Left lobe of liver (tissue), 2 donors: ENCODE measurements around the gene RFLNA. TPM values are rescaled to one million over a fixed set of nuclear protein-coding genes. Genes with fewer than 3 reads are reported as not detected.
"Not testable (repeated sequence)": the region's sequence is repeated elsewhere in the genome, so short reads cannot be mapped to it uniquely, and the experiment has no call there.

Source experiments
- ATAC-seq: fragments of 200-7000 bp; cut with Tn5 transposase; one replicate; pipeline ENCODE4 v1.9.1; 2020; ENCODE audit warnings: mild to moderate bottlenecking, moderate library complexity
- DNase-seq: peaks from one replicate; pipeline ENCODE4 v3.0.0-alpha.2; 2020; ENCODE audit warnings: low spot score
- total RNA-seq: library from RNA; stranded (reverse); gene quantifications from one replicate; pipeline ENCODE4 v1.2.1, GENCODE V29; 2021
- donor health status: DM: no; HTN: no; CAD: no; lungs with moderate emphysema.
- donor health status: DM: no; HTN: yes; CAD: no.

The RFLNA gene
- total RNA-seq, 1 donor from 2014 or later = not detected

GRCh38 chr12:124282287-124282686 lies 12.6 kb upstream of the RFLNA start:
- ATAC-seq = no peak

GRCh38 chr12:124283326-124283725 lies 11.6 kb upstream of the RFLNA start:
- no peak for DNase-seq
- no peak for ATAC-seq

More at GRCh38 chr12:124282287-124282686, 12.6 kb upstream of the RFLNA start:
- DNase-seq = no peak

GRCh38 chr12:124284368-124284767 lies 10.5 kb upstream of the RFLNA start:
- ATAC-seq (no peak), DNase-seq (no peak)

DNA sequence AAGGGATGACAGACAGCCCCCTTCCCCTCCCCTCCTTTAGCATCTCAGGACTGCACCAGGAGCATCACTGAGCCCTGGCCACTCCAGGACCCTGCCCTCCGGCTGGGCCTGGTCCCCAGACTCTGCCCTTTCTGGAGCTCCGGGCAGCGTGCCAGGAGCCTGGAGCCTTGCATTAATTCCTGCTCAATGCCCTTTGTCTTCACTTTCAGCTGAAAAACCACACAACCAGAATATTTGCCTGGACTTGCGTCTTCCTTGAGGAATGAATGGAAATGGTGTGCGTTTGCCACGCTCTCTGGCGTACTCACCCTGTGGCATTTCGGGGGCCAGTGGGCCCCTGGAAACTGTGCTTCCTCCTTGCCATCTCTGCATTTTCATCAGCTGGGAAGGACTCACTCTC lies 8.5 kb upstream of the RFLNA start:
- DNase-seq = no peak
- no peak for ATAC-seq

GRCh38 chr12:124286971-124287370 lies 7.9 kb upstream of the RFLNA start:
- no peak for DNase-seq
- ATAC-seq = no peak

GRCh38 chr12:124289634-124290600 lies 5.0 kb upstream of the RFLNA start:
- ATAC-seq = no peak
- no peak for DNase-seq

GRCh38 chr12:124292385-124292784 lies 2.5 kb upstream of the RFLNA start:
- DNase-seq (no peak), ATAC-seq (no peak)

DNA sequence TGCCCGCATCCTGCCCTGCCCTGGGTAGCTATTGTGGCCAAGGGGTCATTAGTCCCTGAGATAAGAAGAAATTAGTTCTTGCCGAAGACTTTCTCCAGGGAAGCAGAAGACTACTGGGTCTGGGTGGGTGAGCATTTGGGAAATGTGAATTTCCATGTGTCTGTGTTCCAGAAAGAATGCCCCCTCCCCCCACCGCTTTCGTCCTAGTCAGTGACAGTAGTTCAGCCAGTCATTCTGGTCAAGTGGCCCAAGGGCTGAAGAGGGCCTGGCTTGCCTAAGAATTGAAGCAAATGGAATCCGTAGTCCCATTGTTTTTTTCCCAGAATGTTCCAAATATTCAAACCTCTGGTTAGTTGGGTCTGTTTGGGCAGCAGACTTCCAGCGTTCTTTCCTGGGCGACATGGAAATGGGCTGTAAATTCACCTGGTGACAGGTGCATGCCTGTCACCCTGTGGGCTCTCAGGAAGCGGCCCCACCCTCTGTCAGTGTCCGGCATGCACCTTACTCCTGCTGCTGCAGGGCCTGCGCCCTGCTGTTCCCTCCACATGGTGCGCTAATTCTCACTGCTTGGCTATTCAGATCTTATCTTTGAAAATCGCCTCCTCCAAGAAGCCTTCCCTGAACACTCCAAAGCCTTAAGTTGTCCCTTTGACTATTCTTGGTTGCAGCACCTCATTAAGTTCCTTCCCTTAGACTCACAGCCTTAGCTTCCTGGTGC lies 1.4 kb upstream of the RFLNA start:
- ATAC-seq = no peak
- DNase-seq = no peak

DNA sequence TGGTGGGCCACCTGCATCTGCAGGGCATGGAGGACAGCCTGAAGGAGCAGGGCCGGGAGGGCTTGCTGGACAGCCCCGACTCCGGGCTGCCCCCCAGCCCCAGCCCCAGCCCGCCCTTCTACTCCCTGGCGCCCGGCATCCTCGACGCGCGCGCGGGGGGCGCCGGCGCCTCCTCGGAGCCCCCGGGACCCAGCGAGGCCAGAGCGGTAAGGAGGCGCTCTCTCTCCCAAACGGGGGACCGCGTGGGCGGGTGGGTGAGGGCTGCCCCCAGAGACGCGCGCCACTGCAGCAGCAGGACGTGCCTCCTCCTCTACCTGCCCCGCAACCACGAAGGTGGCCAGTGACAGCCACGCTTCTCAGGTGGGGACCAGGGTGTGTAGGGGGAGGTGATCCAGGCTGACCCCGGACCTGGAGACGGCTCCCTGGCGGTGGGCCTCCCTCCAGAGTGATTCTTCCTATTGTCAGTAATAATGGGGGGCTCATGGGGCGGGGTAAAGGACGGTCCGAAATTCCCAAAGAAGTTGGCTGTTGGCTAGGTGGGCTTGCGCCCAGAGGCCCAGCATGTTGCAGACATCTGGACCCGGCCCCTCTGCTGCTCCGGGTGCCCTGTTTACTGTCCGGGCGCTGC lies 652 bp downstream of the RFLNA start:
- no peak for DNase-seq
- no peak for ATAC-seq

GRCh38 chr12:124296295-124296915 lies 1.5 kb downstream of the RFLNA start:
- DNase-seq (no peak), ATAC-seq (no peak)

DNA sequence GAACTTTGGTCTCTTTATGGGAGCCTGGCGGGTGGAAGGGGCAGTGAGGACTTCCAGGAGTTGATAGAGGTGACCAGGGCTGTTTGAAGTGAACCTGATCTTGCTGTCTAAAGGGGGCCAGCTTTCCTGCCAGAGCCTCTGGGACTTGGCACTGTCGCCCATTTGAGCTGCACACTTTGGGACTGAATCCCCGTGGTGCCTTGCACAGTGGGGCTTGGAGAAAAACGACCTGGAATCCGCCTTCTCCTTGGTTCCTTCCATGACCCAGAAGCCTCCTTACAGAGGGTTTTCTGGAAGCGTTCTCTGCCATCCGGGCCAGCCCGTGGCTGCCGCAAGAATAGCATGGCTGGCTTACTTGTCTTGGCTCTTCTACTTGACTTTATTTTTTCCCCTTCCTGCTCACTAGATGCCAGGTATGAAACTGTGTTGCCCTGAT lies 2.0 kb downstream of the RFLNA start:
- peak; percentile 44 for ATAC-seq

GRCh38 chr12:124297389-124297788 lies 2.5 kb downstream of the RFLNA start:
- ATAC-seq (no peak), DNase-seq (no peak)

More for the DNA sequence above, 2.0 kb downstream of the RFLNA start:
- DNase-seq = no peak

- DNase-seq (no peak), ATAC-seq (no peak)
These were observed 3.0 kb downstream of the RFLNA start for GRCh38 chr12:124297856-124298255.

GRCh38 chr12:124298685-124299410 lies 4.0 kb downstream of the RFLNA start:
- DNase-seq (no peak), ATAC-seq (no peak)

GRCh38 chr12:124299628-124300388 lies 4.9 kb downstream of the RFLNA start:
- DNase-seq (no peak), ATAC-seq (no peak)

DNA sequence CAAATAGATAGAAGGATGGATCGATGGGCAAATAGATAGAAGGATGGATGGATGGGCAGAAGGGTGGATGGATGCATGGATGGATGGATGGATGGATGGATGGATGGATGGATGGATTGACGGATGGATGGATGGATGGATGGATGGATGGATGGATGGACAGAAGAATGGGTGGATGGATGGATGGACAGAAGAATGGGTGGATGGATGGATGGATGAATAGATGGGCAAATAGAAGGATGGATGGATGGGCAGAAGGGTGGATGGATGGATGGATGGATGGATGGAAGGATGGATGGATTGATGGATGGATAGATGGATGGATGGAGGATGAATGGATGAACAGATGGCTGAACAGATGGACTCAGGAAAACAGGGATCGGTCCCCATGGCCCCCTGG lies 5.8 kb downstream of the RFLNA start:
- not testable (repeated sequence) for DNase-seq, ATAC-seq

DNA sequence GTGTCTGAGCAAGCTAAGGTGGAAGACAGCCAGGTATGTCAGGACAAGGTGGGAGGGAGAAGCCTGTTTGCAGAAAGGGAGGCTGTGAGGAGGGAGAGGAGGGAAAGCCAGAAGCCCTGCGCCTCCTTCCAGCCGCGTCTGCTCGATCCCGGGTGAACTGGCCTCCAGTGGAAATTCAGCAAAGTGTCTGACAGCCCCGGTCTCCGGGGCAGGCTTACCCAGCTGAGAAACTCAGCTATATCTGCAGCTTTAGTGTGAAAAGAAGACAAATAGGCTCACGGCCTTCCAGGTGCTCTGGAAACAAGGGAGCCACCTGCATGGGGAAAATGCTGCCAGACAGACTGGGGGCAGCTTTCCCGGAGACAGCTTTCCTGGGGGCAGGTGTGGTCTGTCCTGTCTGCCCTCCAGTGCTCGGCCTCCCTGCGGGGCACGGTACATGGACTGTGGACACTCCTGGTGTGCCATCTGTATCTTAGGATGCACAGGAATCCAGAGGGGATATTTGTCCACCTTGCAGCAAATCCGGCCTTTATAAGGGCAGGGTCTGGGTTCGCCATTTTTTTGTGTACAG lies 6.3 kb downstream of the RFLNA start:
- ATAC-seq (no peak), DNase-seq (no peak)

GRCh38 chr12:124302241-124302806 lies 7.4 kb downstream of the RFLNA start:
- ATAC-seq (no peak), DNase-seq (no peak)
